ENCODE results near the gene RALGPS1. TPM values are rescaled to one million over a fixed set of nuclear protein-coding genes. Genes with fewer than 3 reads are reported as not detected.

The RALGPS1 gene
- total and polyA plus RNA-seq, 4 donors = 34.4 to 80.9 (median 73.2) TPM

- H3K9me3 ChIP-seq (ENCODE audit: control insufficient read depth, insufficient read depth, low read length) = no peaks in the 10 kb centered on the region
- WGBS (ENCODE audit: insufficient coverage) = 47% methylated on average over 3 of the region's 4 CpGs
- no peak overlapping the region for H3K27ac ChIP-seq (ENCODE audit: low read depth, low read length)
Measured at GRCh38 chr9:127223266-127223665, 308.7 kb downstream of the RALGPS1 start.

DNA sequence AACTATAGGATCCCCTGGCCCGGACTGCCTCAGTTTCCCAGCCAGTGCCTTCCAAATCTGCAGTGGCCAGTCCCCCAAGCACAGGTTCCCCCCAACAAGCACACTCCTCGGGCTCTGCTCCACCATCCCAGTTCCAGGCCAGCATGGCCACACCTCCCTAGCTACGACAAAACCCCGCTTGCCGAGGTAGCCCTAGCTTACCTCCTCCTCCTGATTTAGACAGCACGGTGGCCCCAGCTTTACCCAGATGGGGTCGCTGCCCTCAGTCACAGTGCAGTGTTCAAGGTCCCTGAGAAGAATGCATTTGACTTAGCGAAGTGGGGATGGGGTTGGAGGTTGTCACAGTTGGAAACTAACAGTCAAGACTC is 309.2 kb downstream of the RALGPS1 start:
- H3K4me3 ChIP-seq (ENCODE audit: low read depth, low read length) = peak overlapping the region; percentile 50
- no peak for DNase-seq (ENCODE audit: low read depth in 4 of 6, low spot score in 6 of 6)
- H3K27me3 ChIP-seq (ENCODE audit: control insufficient read depth, insufficient read depth, low read length) = no peaks in the 10 kb centered on the region
- WGBS (ENCODE audit: insufficient coverage) = 18% methylated on average over 7 of the region's 8 CpGs
- H3K36me3 ChIP-seq (ENCODE audit: control insufficient read depth, insufficient read depth, low read length) = peaks cover 10% of the 10 kb centered on the region
- no peaks in the 10 kb centered on the region for H3K9me3 ChIP-seq (ENCODE audit: control insufficient read depth, insufficient read depth, low read length)
- H3K4me1 ChIP-seq (ENCODE audit: control insufficient read depth, insufficient read depth, low read length) = peaks cover 20% of the 10 kb centered on the region
- peak overlapping the region; percentile 72 for H3K27ac ChIP-seq (ENCODE audit: low read depth, low read length)

More at GRCh38 chr9:127223266-127223665, 308.7 kb downstream of the RALGPS1 start:
- DNase-seq (ENCODE audit: low read depth in 4 of 6, low spot score in 6 of 6) = no peak
- Histone ChIP-seq H3K36me3 (ENCODE audit: control insufficient read depth, insufficient read depth, low read length) (peaks cover 16% of the 10 kb centered on the region), H3K27me3 (ENCODE audit: control insufficient read depth, insufficient read depth, low read length) (no peaks in the 10 kb centered on the region), H3K4me3 (ENCODE audit: low read depth, low read length) (no peak overlapping the region), H3K4me1 (ENCODE audit: control insufficient read depth, insufficient read depth, low read length) (peaks cover 20% of the 10 kb centered on the region)

DNA sequence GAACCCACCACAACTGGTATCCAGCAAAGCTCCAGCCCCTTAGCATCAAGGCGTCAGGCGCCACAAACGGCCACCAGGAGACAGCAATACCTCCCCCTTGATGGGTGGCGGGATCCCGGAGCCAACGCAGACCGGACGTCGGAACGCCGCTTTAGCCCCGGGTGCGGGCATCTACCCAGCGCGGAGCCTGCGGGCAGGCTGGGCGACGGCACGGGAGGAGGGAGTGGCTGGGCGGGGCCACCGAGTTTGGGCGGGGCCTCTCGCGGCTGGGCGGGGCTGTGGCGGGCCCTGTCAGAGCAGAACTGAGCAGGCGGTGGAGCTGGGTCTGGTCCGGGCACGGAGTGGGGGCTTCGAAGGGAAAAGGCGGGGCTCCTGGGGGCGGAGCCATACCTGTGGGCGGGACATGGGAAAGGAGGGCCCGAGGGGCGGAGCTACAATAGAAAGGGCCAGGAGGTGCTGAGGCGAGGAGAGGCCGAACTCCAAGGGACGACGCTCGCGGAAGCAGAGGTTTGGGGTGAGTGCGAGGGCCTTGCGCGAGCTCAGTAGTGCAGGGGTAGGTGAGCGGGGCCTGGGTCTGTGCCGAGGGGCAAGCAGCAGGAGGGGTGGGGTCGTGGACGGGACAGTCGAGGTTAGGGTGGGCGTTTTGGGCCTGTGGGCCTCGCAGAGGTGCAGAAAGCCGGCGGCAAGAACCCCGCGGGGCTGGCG is 309.7 kb downstream of the RALGPS1 start:
- Histone ChIP-seq H3K36me3 (ENCODE audit: control insufficient read depth, insufficient read depth, low read length) (peaks cover 6% of the 10 kb centered on the region), H3K27me3 (ENCODE audit: control insufficient read depth, insufficient read depth, low read length) (no peaks in the 10 kb centered on the region)
- under 1% methylated on average over 56 of the region's 56 CpGs for WGBS (ENCODE audit: insufficient coverage)

DNA sequence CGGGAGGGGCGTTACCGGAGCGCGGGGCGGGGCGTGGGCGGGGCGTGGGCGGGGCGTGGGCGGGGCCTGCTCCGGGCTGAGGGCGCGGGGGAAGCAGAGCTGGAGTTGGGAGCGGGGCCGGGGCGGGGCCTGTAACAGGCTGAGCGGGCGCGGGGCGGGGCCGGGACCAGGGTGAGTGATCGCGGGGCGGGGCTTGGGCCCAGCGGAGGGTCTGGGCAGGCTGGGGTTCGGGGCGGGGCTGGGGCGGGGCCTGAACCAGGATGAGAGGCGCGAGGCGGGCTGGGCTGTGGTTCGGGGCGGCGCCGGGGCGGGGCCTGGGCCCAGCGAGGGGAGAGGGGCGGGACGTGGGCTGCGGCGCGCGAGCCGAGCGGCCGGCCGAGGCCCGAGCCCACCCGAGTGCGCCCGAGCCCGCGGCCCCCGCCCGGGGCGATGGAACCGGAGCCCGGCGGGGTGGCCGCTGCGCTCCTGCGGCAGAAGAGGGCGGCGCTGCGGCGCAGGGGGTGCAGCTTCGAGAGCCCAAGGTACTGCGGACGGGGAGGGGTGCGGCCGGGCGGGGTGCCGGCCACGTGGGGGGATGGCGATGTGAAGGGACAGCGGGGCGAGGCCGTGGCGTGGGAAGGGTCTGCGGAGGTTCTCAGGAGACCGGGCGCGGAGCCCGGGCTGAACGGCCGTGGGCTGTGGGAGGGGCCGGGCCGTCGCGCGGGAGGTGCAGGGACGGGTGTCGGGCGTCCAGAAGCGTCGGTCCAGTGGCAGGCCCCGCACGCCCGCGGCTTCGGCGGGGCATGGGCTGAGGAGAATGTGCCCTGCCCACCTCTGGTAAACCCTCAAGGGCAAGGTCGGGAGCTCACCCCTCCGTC is 310.5 kb downstream of the RALGPS1 start:
- Histone ChIP-seq H3K36me3 (ENCODE audit: control insufficient read depth, insufficient read depth, low read length) (peaks cover 2% of the 10 kb centered on the region), H3K4me1 (ENCODE audit: control insufficient read depth, insufficient read depth, low read length) (peaks cover 20% of the 10 kb centered on the region), H3K4me3 (ENCODE audit: low read depth, low read length) (peak overlapping the region; percentile 50), H3K27ac (ENCODE audit: low read depth, low read length) (peak overlapping the region; percentile 72), H3K9me3 (ENCODE audit: control insufficient read depth, insufficient read depth, low read length) (no peaks in the 10 kb centered on the region), H3K27me3 (ENCODE audit: control insufficient read depth, insufficient read depth, low read length) (no peaks in the 10 kb centered on the region)
- peak; percentile 46 to 99 (median 92) for DNase-seq (ENCODE audit: low read depth in 4 of 6, low spot score in 6 of 6)
- WGBS (ENCODE audit: insufficient coverage) = under 1% methylated on average over 101 of the region's 106 CpGs

More for the DNA sequence above, 309.7 kb downstream of the RALGPS1 start:
- H3K4me1 ChIP-seq (ENCODE audit: control insufficient read depth, insufficient read depth, low read length) = peaks cover 20% of the 10 kb centered on the region
- DNase-seq (ENCODE audit: low read depth in 4 of 6, low spot score in 6 of 6) = peak; percentile 56 to 98 (median 82)
- H3K4me3 ChIP-seq (ENCODE audit: low read depth, low read length) = peak overlapping the region; percentile 50
- no peaks in the 10 kb centered on the region for H3K9me3 ChIP-seq (ENCODE audit: control insufficient read depth, insufficient read depth, low read length)
- H3K27ac ChIP-seq (ENCODE audit: low read depth, low read length) = peak overlapping the region; percentile 72

- no peak overlapping the region for H3K27ac ChIP-seq (ENCODE audit: low read depth, low read length)
- no peaks in the 10 kb centered on the region for H3K9me3 ChIP-seq (ENCODE audit: control insufficient read depth, insufficient read depth, low read length)
- peak in 2 of 6 donors; percentile 33 to 49 for DNase-seq (ENCODE audit: low read depth in 4 of 6, low spot score in 6 of 6)
- peak overlapping the region; percentile 45 for H3K4me3 ChIP-seq (ENCODE audit: low read depth, low read length)
- peaks cover 2% of the 10 kb centered on the region for H3K36me3 ChIP-seq (ENCODE audit: control insufficient read depth, insufficient read depth, low read length)
- no peaks in the 10 kb centered on the region for H3K27me3 ChIP-seq (ENCODE audit: control insufficient read depth, insufficient read depth, low read length)
- WGBS (ENCODE audit: insufficient coverage) = 17% methylated on average over 33 of the region's 42 CpGs
- H3K4me1 ChIP-seq (ENCODE audit: control insufficient read depth, insufficient read depth, low read length) = peaks cover 20% of the 10 kb centered on the region
Measured at GRCh38 chr9:127225801-127226625, 311.4 kb downstream of the RALGPS1 start.

DNA sequence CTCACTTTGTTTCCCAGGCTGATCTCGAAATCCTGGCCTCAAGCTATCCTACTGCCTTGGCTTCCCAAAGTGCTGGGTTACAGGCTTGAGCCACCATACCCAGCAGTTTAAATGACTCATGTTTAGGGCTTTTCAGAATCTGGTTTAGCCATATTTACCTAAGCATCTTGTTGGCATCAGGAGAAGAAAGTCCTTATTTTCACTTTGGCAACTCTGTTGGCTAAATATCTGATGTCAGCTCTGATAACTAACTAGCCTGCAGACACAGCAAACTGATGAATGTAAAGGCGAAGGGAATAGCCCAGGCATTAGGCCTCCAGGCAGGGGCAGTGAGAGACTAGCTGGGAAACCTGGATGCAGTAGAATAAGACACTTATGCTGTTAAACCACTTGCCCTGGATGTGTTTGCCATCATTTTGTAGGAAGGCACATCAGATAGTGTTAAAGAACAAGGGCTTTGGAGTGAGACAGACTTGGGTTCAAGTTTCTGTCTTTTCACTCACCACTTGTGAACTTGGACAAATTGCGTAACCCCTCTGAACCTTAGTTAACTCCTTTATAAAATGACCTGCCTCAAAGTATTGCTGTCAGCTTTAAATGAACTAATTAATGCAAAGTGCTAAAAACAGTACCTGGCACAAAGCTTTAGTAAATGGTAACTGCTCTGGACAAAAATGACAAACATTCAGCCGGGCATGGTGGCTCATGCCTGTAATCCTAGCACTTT is 315.3 kb downstream of the RALGPS1 start:
- H3K36me3 ChIP-seq (ENCODE audit: control insufficient read depth, insufficient read depth, low read length) = peaks cover 6% of the 10 kb centered on the region
- peaks cover 9% of the 10 kb centered on the region for H3K4me1 ChIP-seq (ENCODE audit: control insufficient read depth, insufficient read depth, low read length)
- H3K4me3 ChIP-seq (ENCODE audit: low read depth, low read length) = no peak overlapping the region
- H3K9me3 ChIP-seq (ENCODE audit: control insufficient read depth, insufficient read depth, low read length) = no peaks in the 10 kb centered on the region
- H3K27ac ChIP-seq (ENCODE audit: low read depth, low read length) = no peak overlapping the region
- WGBS (ENCODE audit: insufficient coverage) = 100% methylated on average over 3 of the region's 4 CpGs
- no peaks in the 10 kb centered on the region for H3K27me3 ChIP-seq (ENCODE audit: control insufficient read depth, insufficient read depth, low read length)
- DNase-seq (ENCODE audit: low read depth in 4 of 6, low spot score in 6 of 6) = no peak

DNA sequence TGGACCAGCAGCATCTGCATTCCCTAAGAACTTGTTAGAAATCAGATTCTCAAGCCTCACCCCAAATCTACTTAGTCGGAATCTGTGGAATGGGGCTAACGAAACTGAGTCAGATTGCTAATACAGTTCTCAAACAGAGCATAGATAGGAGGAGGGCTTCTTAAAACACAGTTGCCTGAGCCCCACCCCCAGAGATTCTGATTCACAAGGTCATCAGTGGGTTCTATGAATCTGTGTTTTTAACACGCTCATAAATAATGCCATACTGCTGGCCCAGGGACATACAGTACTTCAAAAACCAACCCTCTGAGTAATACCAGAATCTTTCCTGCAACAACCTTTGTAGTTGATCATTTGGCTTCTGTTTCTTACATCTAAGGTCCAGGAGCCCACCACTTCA is 317.1 kb downstream of the RALGPS1 start:
- Histone ChIP-seq H3K9me3 (ENCODE audit: control insufficient read depth, insufficient read depth, low read length) (no peaks in the 10 kb centered on the region), H3K27ac (ENCODE audit: low read depth, low read length) (no peak overlapping the region), H3K36me3 (ENCODE audit: control insufficient read depth, insufficient read depth, low read length) (peaks cover 6% of the 10 kb centered on the region), H3K27me3 (ENCODE audit: control insufficient read depth, insufficient read depth, low read length) (no peaks in the 10 kb centered on the region), H3K4me1 (ENCODE audit: control insufficient read depth, insufficient read depth, low read length) (no peaks in the 10 kb centered on the region), H3K4me3 (ENCODE audit: low read depth, low read length) (no peak overlapping the region)
- 86% methylated on average over 1 of the region's 3 CpGs for WGBS (ENCODE audit: insufficient coverage)
- no peak for DNase-seq (ENCODE audit: low read depth in 4 of 6, low spot score in 6 of 6)

- no peak overlapping the region for H3K4me3 ChIP-seq (ENCODE audit: low read depth, low read length)
- no peak for DNase-seq (ENCODE audit: low read depth in 4 of 6, low spot score in 6 of 6)
- H3K36me3 ChIP-seq (ENCODE audit: control insufficient read depth, insufficient read depth, low read length) = peaks cover 4% of the 10 kb centered on the region
- no peaks in the 10 kb centered on the region for H3K27me3 ChIP-seq (ENCODE audit: control insufficient read depth, insufficient read depth, low read length)
- no peaks in the 10 kb centered on the region for H3K9me3 ChIP-seq (ENCODE audit: control insufficient read depth, insufficient read depth, low read length)
- WGBS (ENCODE audit: insufficient coverage) = 94% methylated on average over 2 of the region's 4 CpGs
- peak overlapping the region; percentile 36 for H3K27ac ChIP-seq (ENCODE audit: low read depth, low read length)
- H3K4me1 ChIP-seq (ENCODE audit: control insufficient read depth, insufficient read depth, low read length) = no peaks in the 10 kb centered on the region
Measured at GRCh38 chr9:127232833-127233549, 318.4 kb downstream of the RALGPS1 start.

All from spinal cord (tissue), 10 donors.